HCEC 1CT (cell line): ENCODE results near the gene EFHD1.
"Not testable (repeated sequence)": the region's sequence is repeated elsewhere in the genome, so short reads cannot be mapped to it uniquely, and the experiment has no call there.

Experiments
- DNase-seq: peaks from one replicate; pipeline ENCODE4 v3.0.0-alpha.2; 2017

EFHD1 gene

DNA sequence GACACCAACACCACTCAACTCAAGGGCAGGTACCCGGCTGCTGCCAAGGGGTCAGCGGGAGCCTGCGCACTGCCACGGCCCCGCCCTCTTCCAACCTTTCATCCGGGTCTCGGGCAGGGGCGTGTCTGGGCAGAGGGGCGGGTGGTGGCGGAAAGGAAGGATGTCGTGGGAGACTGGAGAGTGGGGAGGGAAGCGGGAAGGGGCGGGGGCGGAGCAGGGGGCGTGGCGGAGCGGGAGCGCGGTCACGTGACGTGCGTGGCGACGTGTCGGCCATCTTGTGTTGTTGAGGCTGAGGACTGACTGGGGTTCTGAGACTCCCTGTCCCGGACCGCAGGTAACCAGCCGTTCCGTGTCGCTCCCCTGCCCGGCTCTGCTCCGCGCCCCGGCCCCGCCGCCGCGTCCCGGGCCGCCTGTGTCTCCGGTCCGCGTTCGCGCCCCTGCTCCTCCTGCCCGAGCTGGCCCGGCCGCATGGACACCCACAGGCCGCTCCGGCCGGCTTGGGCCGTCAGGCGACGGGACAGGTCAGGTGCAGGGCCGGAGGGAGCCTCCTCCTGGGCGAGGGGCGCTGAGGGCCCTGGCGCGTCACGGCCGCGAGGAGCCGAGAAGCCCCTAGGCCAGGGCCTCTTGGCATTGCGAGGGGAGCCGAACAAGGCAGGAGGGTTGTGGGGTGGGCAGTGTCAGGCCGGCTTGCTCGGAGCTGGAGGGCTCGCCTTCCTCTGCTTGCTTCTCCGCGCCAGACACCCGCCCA is 63.8 kb downstream of the EFHD1 start, which contains the start of gene GIGYF2:
Gene GIGYF2 (plus strand): TSS at position 273 of the 748 bp plus-strand sequence. CDS start 37,867 bp downstream, outside the sequence.
- peak; percentile 93 for DNase-seq

DNA sequence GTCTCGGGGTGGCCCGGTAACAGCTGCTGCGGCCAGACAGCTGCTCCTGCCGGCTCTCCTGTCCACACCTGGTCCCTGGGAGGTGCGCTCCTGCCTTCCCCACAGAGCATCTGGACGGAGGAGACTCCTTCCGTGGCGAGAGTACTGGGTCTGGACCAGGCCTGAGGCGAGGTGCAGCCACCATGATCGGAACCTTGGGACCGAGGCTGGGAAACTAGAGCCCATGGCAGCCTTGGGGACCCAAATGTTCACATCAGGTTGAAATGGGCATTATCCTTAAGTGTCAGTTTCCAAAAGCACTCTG is 64.4 kb downstream of the EFHD1 start:
- DNase-seq = no peak

- no peak for DNase-seq
Observed at GRCh38 chr2:232698556-232699091, 65.2 kb downstream of the EFHD1 start.

GRCh38 chr2:232699110-232699509 is 65.7 kb downstream of the EFHD1 start:
- no peak for DNase-seq

DNA sequence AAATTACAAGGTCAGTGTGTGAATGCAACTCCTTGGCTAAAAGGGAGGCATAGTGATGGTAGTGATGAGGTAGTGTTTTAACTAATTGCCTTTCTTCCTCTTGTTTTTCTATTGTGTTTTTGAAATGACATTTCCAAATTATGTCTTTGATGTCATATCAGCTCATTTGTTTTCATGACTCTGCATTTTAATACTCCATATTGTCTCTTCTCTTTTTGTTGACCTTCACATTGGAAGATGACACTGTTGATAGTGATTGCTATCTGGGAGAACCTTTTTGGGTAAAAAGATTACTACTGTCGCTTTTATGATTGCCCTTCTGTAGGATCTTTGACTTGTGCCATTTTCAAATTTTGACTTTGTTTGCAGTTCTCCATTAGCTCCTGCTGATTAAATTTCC is 66.8 kb downstream of the EFHD1 start:
- DNase-seq = no peak

- no peak for DNase-seq
Observed at GRCh38 chr2:232707076-232707475, 73.7 kb downstream of the EFHD1 start.

- DNase-seq = no peak
Observed at GRCh38 chr2:232713505-232713904, 80.1 kb downstream of the EFHD1 start.

GRCh38 chr2:232714969-232715368 is 81.6 kb downstream of the EFHD1 start:
- DNase-seq = peak; percentile 21

- not testable (repeated sequence) for DNase-seq
Observed at GRCh38 chr2:232720056-232720455, 86.7 kb downstream of the EFHD1 start.

GRCh38 chr2:232721261-232721660 is 87.9 kb downstream of the EFHD1 start:
- DNase-seq = no peak

DNA sequence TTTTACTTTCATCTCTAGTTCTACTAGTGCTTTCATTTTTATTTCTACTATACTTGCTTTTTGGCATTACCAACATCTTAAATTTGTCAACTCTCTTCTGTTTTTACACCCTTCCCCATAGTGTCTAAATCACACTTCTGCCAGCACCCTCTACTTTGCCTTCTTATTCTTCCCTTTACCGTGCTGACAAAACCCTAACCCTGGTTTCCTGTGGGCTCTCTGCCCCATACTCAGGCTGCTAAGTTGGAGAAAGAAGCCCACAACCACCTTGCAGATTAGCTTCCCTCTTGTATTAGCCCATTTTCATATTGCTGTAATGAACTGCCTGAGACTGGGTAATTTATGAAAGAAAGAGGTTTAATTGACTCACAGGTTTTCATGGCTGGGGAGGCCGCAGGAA is 88.5 kb downstream of the EFHD1 start:
- DNase-seq = no peak

- no peak for DNase-seq
Observed at GRCh38 chr2:232723027-232723426, 89.6 kb downstream of the EFHD1 start.

DNA sequence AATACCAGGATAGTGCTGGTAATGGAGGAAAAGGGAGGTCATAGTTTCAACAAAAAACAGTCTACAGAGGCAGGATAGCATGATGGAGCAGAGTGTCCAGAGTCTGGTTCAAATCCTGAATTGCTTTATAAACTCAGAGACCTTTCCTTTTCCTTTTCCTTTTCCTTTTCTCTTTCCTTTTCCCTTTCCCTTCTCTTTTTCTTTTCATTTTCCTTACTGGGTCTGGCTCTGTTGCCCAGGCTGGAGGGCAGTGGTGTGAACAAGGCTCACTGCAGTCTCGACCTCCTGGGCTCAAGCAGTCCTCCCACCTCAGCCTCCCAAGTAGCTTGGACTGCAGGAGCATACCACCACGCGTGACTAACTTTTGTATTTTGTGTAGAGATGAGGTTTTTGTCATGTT is 95.4 kb downstream of the EFHD1 start:
- DNase-seq = no peak

DNA sequence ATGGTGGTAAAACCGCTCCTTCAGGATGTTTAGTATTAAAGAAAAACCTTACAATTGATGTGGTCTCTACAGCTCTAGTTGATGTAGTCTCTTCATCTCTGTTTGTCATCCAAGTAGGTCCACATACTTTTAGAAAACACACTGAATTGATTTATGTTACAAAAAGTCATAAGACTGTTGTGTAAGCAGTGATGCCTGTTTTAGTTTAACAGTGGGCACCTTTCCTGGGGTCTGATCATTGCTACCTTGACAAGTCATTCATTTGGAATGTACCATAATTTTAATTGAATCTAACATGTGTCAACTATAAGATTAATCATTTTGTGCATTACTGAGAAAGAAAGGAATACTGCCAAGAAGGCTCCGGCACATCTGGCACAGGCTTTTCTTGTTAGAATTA is 98.1 kb downstream of the EFHD1 start:
- no peak for DNase-seq
